ENCODE measurements around the gene AGBL3.
A peak's percentile ranks its signal among the peaks of the same experiment; 100 is the strongest.

AGBL3 gene

GRCh38 chr7:135150072-135150782, 163.9 kb downstream of the AGBL3 start:
- DNase-seq = no peak

- DNase-seq = no peak
Measured at GRCh38 chr7:135151132-135151531, 164.8 kb downstream of the AGBL3 start.

GRCh38 chr7:135151533-135151932, 165.2 kb downstream of the AGBL3 start:
- DNase-seq = no peak

- no peak for DNase-seq
Measured at GRCh38 chr7:135152442-135152841, 166.1 kb downstream of the AGBL3 start.

- DNase-seq = no peak
Measured at GRCh38 chr7:135154734-135155133, 168.4 kb downstream of the AGBL3 start.

GRCh38 chr7:135156290-135156689, 170.0 kb downstream of the AGBL3 start:
- no peak for DNase-seq

GRCh38 chr7:135158141-135158655, 171.9 kb downstream of the AGBL3 start:
- no peak for DNase-seq

GRCh38 chr7:135158874-135159273, 172.6 kb downstream of the AGBL3 start:
- no peak for DNase-seq

- no peak for DNase-seq
Measured at GRCh38 chr7:135159359-135160085, 173.2 kb downstream of the AGBL3 start.

GRCh38 chr7:135160098-135160857, 174.0 kb downstream of the AGBL3 start:
- no peak for DNase-seq

GRCh38 chr7:135160858-135161653, 174.7 kb downstream of the AGBL3 start:
- DNase-seq = no peak

- no peak for DNase-seq
Measured at GRCh38 chr7:135161669-135162068, 175.4 kb downstream of the AGBL3 start.

GRCh38 chr7:135162382-135163001, 176.2 kb downstream of the AGBL3 start:
- no peak for DNase-seq

GRCh38 chr7:135164357-135165061, 178.2 kb downstream of the AGBL3 start:
- DNase-seq = no peak

GRCh38 chr7:135165862-135166261, 179.6 kb downstream of the AGBL3 start:
- DNase-seq = no peak

GRCh38 chr7:135166338-135166990, 180.2 kb downstream of the AGBL3 start:
- DNase-seq = no peak

- no peak for DNase-seq
Measured at GRCh38 chr7:135167365-135167917, 181.1 kb downstream of the AGBL3 start.

GRCh38 chr7:135168001-135168400, 181.7 kb downstream of the AGBL3 start:
- DNase-seq = peak in 1 of 2 experiments; percentile 27

GRCh38 chr7:135168489-135169140, 182.3 kb downstream of the AGBL3 start:
- DNase-seq = no peak
